ENCODE measurements around the gene CPLX3. TPM values are rescaled to one million over a fixed set of nuclear protein-coding genes. Genes with fewer than 3 reads are reported as not detected.
A peak's percentile ranks its signal among the peaks of the same experiment; 100 is the strongest.

Gene CPLX3
- total RNA-seq, 1 experiment from 2014 or later: not detected

GRCh38 chr15:74798388-74799254, 27.8 kb upstream of the CPLX3 start:
- H3K79me2 ChIP-seq (ENCODE audit: insufficient read depth, low read length): no peaks in the 10 kb centered on the region
- H3K23me2 ChIP-seq (ENCODE audit: insufficient read length, low read depth, low read length, poor library complexity, severe bottlenecking): no peaks in the 10 kb centered on the region
- Mint-ChIP-seq H3K9me3 (no peaks in the 10 kb centered on the region), H3K4me1 (peaks cover 2 to 7% of the 10 kb centered on the region in 2 experiments), H3K27me3 (ENCODE audit: low read depth) (no peaks in the 10 kb centered on the region), H3K4me3 (no peak overlapping the region), H3K36me3 (ENCODE audit: insufficient read depth in 1 of 3, low read depth in 3 of 3) (peaks cover 6 to 29% (median 28%) of the 10 kb centered on the region in 3 experiments; a peak in 5 of 7 replicates), H3K27ac (peak overlapping the region in 2 of 3 experiments; percentile 25 to 89; a peak in 2 of 7 replicates)
- no peak overlapping the region for H3K4me2 ChIP-seq (ENCODE audit: insufficient read depth, insufficient read length, low read length)
- no peak for TF ChIP-seq CTCF (conservative IDR thresholded peaks at IDR 0.05)
- no peak overlapping the region for H2BK120ac ChIP-seq (ENCODE audit: low read depth, low read length, poor library complexity, severe bottlenecking)
- no peak overlapping the region for H2AK5ac ChIP-seq (ENCODE audit: insufficient read length, low read length)
- H2AFZ ChIP-seq (ENCODE audit: low read length): no peak overlapping the region
- no peak overlapping the region for H3K14ac ChIP-seq (ENCODE audit: insufficient read depth, low read length)
- no peak overlapping the region for H3K56ac ChIP-seq (ENCODE audit: insufficient read length, low read depth, low read length)
- H3K9ac ChIP-seq (ENCODE audit: extremely low read depth, insufficient read length, low read length): no peak overlapping the region
- no peaks in the 10 kb centered on the region for H4K20me1 ChIP-seq (ENCODE audit: control insufficient read depth, insufficient read depth, insufficient read length)
- H3T11ph ChIP-seq (ENCODE audit: low read length): no peak overlapping the region
- no CpG with 5 or more reads among the region's 25 CpGs for WGBS (ENCODE audit: extremely low coverage, insufficient read length, low lambda C conversion rate)
- no peak overlapping the region for H3K23ac ChIP-seq (ENCODE audit: insufficient read length, low read depth, low read length)
- H4K8ac ChIP-seq (replicated peaks; ENCODE audit: insufficient read length, low read depth, low read length): no peak overlapping the region
- no peaks in the 10 kb centered on the region for H3K79me1 ChIP-seq (ENCODE audit: insufficient read depth, low read depth, low read length, poor library complexity, severe bottlenecking)
- no peak overlapping the region for H3K27ac ChIP-seq (ENCODE audit: insufficient read length, low read depth, low read length)
- H4K5ac ChIP-seq (ENCODE audit: insufficient read length, low read depth, low read length): no peak overlapping the region
- no peak for DNase-seq
- no peak overlapping the region for H2BK15ac ChIP-seq (ENCODE audit: low read depth, low read length)
- H3K27me3 ChIP-seq (ENCODE audit: insufficient read depth, low read length): no peaks in the 10 kb centered on the region
- no peak overlapping the region for H2BK20ac ChIP-seq (ENCODE audit: low read depth, low read length, poor library complexity, severe bottlenecking)
- no peaks in the 10 kb centered on the region for H3K4me1 ChIP-seq (ENCODE audit: insufficient read depth, low read length)
- H3K9me3 ChIP-seq (ENCODE audit: control insufficient read depth, low read depth, low read length): no peaks in the 10 kb centered on the region
- no peak overlapping the region for H3K18ac ChIP-seq (ENCODE audit: insufficient read length, low read depth, low read length)
- H4K91ac ChIP-seq (ENCODE audit: insufficient read length, low read depth, low read length): no peak overlapping the region
- H3K4ac ChIP-seq (ENCODE audit: low read depth, low read length): no peak overlapping the region
- H2BK5ac ChIP-seq (ENCODE audit: insufficient read length, low read length): no peak overlapping the region
- H2BK12ac ChIP-seq (ENCODE audit: insufficient read length, low read depth, low read length): no peak overlapping the region

All from H9 (cell line).